Natural killer cell treated with Interleukin-12 subunit alpha and Interleukin-12 subunit beta and Interleukin-15 and Interleukin-18, amount 100 ng/mL, for 72 hours (primary cell): ENCODE data around the gene RAMP2. TPM values are rescaled to one million over a fixed set of nuclear protein-coding genes. Genes with fewer than 3 reads are reported as not detected.

ENCODE experiments used
- ATAC-seq, 2 donors: fragments of 150-1000 bp; cut with Tn5 transposase in 1 of 2; sonication (Bioruptor Pico), chemical (Tn5 transposase) in 1 of 2; 2 replicates each; pipeline ENCODE4 v1.10.0; 2021
- DNase-seq: peaks from one replicate; pipeline ENCODE4 v3.0.0; 2022; ENCODE audit warnings: low spot score
- H3K27ac Mint-ChIP-seq, 2 donors: 1 replicate in 1 of 2; 2 replicates in 1 of 2; pipeline ENCODE4 v1.8.0; 2022; ENCODE audit warnings: mixed read lengths in 2 of 2, mild to moderate bottlenecking in 1 of 2, moderate library complexity in 1 of 2
- H3K27me3 Mint-ChIP-seq, 2 donors: 1 replicate in 1 of 2; 2 replicates in 1 of 2; pipeline ENCODE4 v1.8.0; 2022; ENCODE audit warnings: mixed read lengths in 2 of 2
- H3K36me3 Mint-ChIP-seq: one replicate; pipeline ENCODE4 v1.8.0; 2022; ENCODE audit warnings: mixed read lengths
- H3K4me1 Mint-ChIP-seq, 2 donors: 1 replicate in 1 of 2; 2 replicates in 1 of 2; pipeline ENCODE4 v1.8.0; 2022; ENCODE audit warnings: low read depth in 2 of 2, mixed read lengths in 2 of 2, mild to moderate bottlenecking in 1 of 2
- H3K4me3 Mint-ChIP-seq: one replicate; pipeline ENCODE4 v1.8.0; 2022; ENCODE audit warnings: mixed read lengths
- H3K9me3 Mint-ChIP-seq: 2 replicates; pipeline ENCODE4 v1.8.0; 2022; ENCODE audit warnings: mixed read lengths
- total RNA-seq, 2 donors: library from RNA; stranded (reverse); gene quantifications; one replicate each; pipeline ENCODE4 v1.2.3, GENCODE V29; 2022

The RAMP2 gene
- total RNA-seq, 2 donors from 2014 or later, result not detected

GRCh38 chr17:42778570-42778969 lies 17.5 kb downstream of the RAMP2 start:
- Mint-ChIP-seq H3K27me3 (peaks cover 10 to 17% of the 10 kb centered on the region in 2 donors), H3K4me1 (peaks cover 14 to 27% of the 10 kb centered on the region in 2 donors), H3K27ac (no peak overlapping the region), H3K36me3 (peaks cover 8% of the 10 kb centered on the region), H3K4me3 (no peak overlapping the region), H3K9me3 (no peaks in the 10 kb centered on the region)
- ATAC-seq, result no peak
- DNase-seq, result no peak

GRCh38 chr17:42779304-42779935 lies 18.4 kb downstream of the RAMP2 start:
- H3K4me1 Mint-ChIP-seq, result peaks cover 6 to 19% of the 10 kb centered on the region in 2 donors
- H3K27ac Mint-ChIP-seq, result peak overlapping the region in 1 of 2 donors; percentile 27
- no peak for DNase-seq
- no peak for ATAC-seq
- H3K9me3 Mint-ChIP-seq, result no peaks in the 10 kb centered on the region
- H3K36me3 Mint-ChIP-seq, result no peaks in the 10 kb centered on the region
- H3K4me3 Mint-ChIP-seq, result no peak overlapping the region
- H3K27me3 Mint-ChIP-seq, result peaks cover 17 to 22% of the 10 kb centered on the region in 2 donors

- Mint-ChIP-seq H3K9me3 (no peaks in the 10 kb centered on the region), H3K27ac (peak within 1 kb of the TSS in 1 of 2 donors; percentile 27), H3K27me3 (peaks cover 23 to 27% of the 10 kb centered on the region in 2 donors), H3K36me3 (no peaks in the 10 kb centered on the region), H3K4me1 (peaks cover 0 to 20% of the 10 kb centered on the region in 2 donors), H3K4me3 (no peak within 1 kb of the TSS)
- peak in 1 of 2 donors; percentile 20 for ATAC-seq
- no peak for DNase-seq
These were observed 19.2 kb downstream of the RAMP2 start, which contains the start of gene WNK4 for GRCh38 chr17:42779936-42780850. WNK4 (plus strand) TSS chr17:42780610; CDS start chr17:42780699, 89 bp downstream.

- Mint-ChIP-seq H3K36me3 (peaks cover 4% of the 10 kb centered on the region), H3K9me3 (no peaks in the 10 kb centered on the region), H3K4me1 (peaks cover 0 to 19% of the 10 kb centered on the region in 2 donors), H3K27ac (no peak overlapping the region), H3K4me3 (no peak overlapping the region), H3K27me3 (peaks cover 31 to 34% of the 10 kb centered on the region in 2 donors)
- ATAC-seq, result no peak
- DNase-seq, result no peak
These were observed 20.0 kb downstream of the RAMP2 start for GRCh38 chr17:42780851-42781638.

GRCh38 chr17:42781639-42782165 lies 20.7 kb downstream of the RAMP2 start:
- peaks cover 0 to 19% of the 10 kb centered on the region in 2 donors for H3K4me1 Mint-ChIP-seq
- H3K27me3 Mint-ChIP-seq, result peaks cover 34 to 35% of the 10 kb centered on the region in 2 donors
- no peak overlapping the region for H3K4me3 Mint-ChIP-seq
- ATAC-seq (no peak), DNase-seq (no peak)
- H3K9me3 Mint-ChIP-seq, result no peaks in the 10 kb centered on the region
- no peak overlapping the region for H3K27ac Mint-ChIP-seq
- H3K36me3 Mint-ChIP-seq, result peaks cover 4% of the 10 kb centered on the region

GRCh38 chr17:42782166-42783061 lies 21.4 kb downstream of the RAMP2 start:
- ATAC-seq (peak in 1 of 2 donors; percentile 33), DNase-seq (no peak)
- H3K9me3 Mint-ChIP-seq, result no peaks in the 10 kb centered on the region
- H3K27ac Mint-ChIP-seq, result no peak overlapping the region
- peaks cover 0 to 19% of the 10 kb centered on the region in 2 donors for H3K4me1 Mint-ChIP-seq
- peaks cover 41% of the 10 kb centered on the region in 2 donors for H3K27me3 Mint-ChIP-seq
- H3K36me3 Mint-ChIP-seq, result peaks cover 4% of the 10 kb centered on the region
- H3K4me3 Mint-ChIP-seq, result no peak overlapping the region

GRCh38 chr17:42783062-42783790 lies 22.2 kb downstream of the RAMP2 start:
- peaks cover 49 to 50% of the 10 kb centered on the region in 2 donors for H3K27me3 Mint-ChIP-seq
- DNase-seq, result no peak
- peaks cover 4% of the 10 kb centered on the region for H3K36me3 Mint-ChIP-seq
- H3K27ac Mint-ChIP-seq, result no peak overlapping the region
- ATAC-seq, result no peak
- H3K4me3 Mint-ChIP-seq, result no peak overlapping the region
- no peaks in the 10 kb centered on the region for H3K9me3 Mint-ChIP-seq
- peaks cover 0 to 19% of the 10 kb centered on the region in 2 donors for H3K4me1 Mint-ChIP-seq

- Mint-ChIP-seq H3K36me3 (peaks cover 4% of the 10 kb centered on the region), H3K9me3 (no peaks in the 10 kb centered on the region), H3K27me3 (peaks cover 49 to 50% of the 10 kb centered on the region in 2 donors), H3K4me3 (no peak overlapping the region), H3K27ac (no peak overlapping the region), H3K4me1 (peaks cover 0 to 19% of the 10 kb centered on the region in 2 donors)
- no peak for DNase-seq
- ATAC-seq, result no peak
These were observed 22.7 kb downstream of the RAMP2 start for GRCh38 chr17:42783791-42784138.

GRCh38 chr17:42784409-42784808 lies 23.4 kb downstream of the RAMP2 start:
- Mint-ChIP-seq H3K36me3 (peaks cover 4% of the 10 kb centered on the region), H3K4me3 (no peak overlapping the region), H3K9me3 (no peaks in the 10 kb centered on the region), H3K27ac (no peak overlapping the region), H3K27me3 (peaks cover 49 to 50% of the 10 kb centered on the region in 2 donors), H3K4me1 (peaks cover 0 to 16% of the 10 kb centered on the region in 2 donors)
- ATAC-seq (no peak), DNase-seq (no peak)

- H3K4me1 Mint-ChIP-seq, result peaks cover 0 to 11% of the 10 kb centered on the region in 2 donors
- H3K27ac Mint-ChIP-seq, result no peak overlapping the region
- no peaks in the 10 kb centered on the region for H3K9me3 Mint-ChIP-seq
- ATAC-seq (no peak), DNase-seq (no peak)
- H3K36me3 Mint-ChIP-seq, result peaks cover 4% of the 10 kb centered on the region
- H3K4me3 Mint-ChIP-seq, result no peak overlapping the region
- H3K27me3 Mint-ChIP-seq, result peaks cover 50 to 53% of the 10 kb centered on the region in 2 donors
These were observed 24.0 kb downstream of the RAMP2 start for GRCh38 chr17:42784811-42785592.

- Mint-ChIP-seq H3K36me3 (peaks cover 4% of the 10 kb centered on the region), H3K4me3 (no peak overlapping the region), H3K4me1 (peaks cover 0 to 11% of the 10 kb centered on the region in 2 donors), H3K9me3 (no peaks in the 10 kb centered on the region), H3K27me3 (peaks cover 51 to 58% of the 10 kb centered on the region in 2 donors), H3K27ac (no peak overlapping the region)
- ATAC-seq (no peak), DNase-seq (no peak)
These were observed 26.2 kb downstream of the RAMP2 start for GRCh38 chr17:42787266-42787665.
